Stimulated activated CD8-positive, alpha-beta memory T cell treated with anti-CD3 and anti-CD28 coated beads, Interleukin-7, amount 100 ng/mL, for 24 hours (primary cell): ENCODE results near the gene PPP3CA.

ENCODE experiments used
- DNase-seq: peaks from one replicate; pipeline ENCODE4 v3.0.0-alpha.2; 2020; ENCODE audit warnings: low read depth

Gene PPP3CA

DNA sequence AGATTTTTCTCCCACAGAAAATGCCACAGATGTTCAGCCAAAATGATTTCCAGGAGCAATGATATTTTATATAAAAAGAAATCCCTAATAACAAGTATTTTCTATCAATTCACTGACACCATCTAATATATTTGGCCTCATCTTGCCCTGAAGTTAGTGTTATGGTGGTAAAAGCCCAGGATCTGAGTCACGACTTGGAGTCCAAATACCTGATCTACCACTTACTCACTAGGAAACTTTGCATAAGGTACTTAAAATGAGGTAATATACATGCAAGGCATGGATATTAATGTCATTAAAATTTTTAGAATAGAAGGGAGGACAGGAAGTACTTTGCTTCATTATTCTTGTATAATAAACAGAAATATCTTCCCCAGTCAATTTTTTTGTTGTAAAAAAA, 16.3 kb downstream of the PPP3CA start:
- DNase-seq = no peak

DNA sequence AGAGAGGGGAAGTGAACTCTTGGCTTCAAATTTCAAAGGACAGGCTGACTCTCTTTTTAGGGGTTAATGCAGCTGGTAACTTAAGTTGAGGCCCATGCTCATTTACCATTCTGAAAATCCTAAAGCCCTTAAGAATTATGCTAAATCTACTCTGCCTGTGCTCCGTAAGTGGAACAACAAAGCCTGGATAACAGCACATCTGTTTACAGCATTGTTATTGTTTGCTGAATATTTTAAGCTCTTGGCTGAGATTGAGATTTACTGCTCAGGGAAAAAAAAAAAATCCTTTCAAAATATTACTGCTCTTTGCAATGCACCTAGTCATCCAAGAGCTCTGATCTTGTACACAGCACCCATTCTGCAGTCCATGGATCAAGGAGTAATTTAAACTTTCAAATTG, 17.7 kb downstream of the PPP3CA start:
- DNase-seq = no peak

DNA sequence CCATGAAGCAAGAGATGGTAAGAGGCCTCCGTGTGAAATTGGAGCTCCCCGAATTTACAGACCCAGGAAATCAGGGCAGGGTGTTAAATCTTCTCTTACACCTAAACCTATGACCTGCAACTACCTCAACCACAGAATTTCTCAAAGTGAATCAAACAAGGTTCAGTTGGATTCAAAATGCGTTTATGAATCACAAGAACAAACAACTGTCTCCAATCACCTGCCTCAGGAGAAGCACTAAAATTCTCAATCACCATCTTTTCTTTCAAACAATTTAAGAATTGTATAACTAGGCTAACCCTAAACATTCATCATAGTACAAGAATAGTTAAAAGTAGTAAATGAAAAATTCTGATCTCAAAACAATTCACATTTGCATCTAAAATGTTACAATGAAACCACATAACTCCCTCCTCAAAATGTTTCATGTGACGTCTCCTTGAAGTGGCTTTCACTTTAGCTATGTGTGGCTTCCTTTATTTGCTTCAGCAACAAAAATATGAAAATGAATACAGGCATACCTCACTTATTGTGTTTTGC, 19.2 kb downstream of the PPP3CA start:
- no peak for DNase-seq

DNA sequence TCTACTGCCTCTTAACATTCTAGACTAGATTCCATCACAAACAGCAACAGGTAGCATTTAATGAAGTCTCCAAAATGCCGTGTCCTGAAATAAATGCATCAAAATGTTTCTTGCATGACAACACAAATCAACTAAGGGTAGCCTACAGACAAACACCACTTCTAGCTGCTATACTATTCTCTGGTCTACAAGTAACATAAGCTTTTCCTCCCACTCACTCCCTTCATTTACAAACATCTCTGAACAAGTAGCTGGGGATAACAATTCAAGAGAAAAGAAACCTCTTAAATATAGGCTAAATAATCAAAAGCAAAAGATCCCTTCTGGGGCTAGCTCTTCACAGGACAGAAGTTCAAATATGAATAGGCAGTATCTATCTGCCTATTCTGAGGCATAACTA, 20.8 kb downstream of the PPP3CA start:
- DNase-seq = no peak

DNA sequence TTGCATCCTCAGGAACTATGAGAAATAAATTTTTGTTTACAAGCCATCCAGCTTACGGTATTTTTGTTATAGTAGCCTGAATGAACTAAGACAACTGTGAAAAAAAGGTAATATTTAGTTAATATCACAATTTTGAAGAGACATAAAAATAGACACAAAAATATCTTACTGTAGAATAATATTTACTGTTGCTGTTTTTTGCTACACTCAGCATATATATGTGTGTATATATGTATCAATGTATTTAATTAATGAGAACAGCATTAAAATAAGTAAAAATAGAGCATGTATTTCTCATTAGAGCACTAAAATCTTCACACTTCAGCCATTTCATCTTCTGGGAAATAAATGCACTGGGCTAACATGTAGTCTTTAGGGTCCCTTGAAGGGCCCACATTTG, 24.6 kb downstream of the PPP3CA start:
- DNase-seq = no peak

DNA sequence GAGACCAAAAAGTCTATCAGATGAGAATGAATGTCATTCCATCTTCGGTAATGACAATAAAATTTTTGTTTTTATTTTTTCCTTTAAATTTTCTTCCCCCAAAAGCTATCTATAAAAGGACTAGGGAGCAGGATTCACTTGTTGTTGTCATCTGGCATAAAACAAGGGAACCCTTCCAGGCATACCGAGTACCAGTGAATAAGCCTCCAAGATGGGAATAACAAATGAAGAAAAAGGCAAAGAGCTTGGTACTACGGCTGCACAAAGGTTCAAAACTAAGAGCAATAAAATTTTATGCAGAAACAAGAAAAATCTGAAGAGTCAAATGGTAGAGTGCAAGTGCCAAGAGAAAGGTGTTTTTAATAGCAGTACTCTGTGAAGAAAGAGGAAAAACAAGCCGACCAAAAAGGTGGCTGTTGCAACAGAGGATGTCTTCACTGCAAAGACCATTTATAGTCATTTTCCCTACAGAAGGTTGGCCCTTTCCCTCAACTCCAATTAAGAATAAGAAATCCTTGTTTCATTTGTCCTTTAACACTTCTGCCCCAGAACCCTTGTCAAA, 25.8 kb downstream of the PPP3CA start:
- DNase-seq = no peak

DNA sequence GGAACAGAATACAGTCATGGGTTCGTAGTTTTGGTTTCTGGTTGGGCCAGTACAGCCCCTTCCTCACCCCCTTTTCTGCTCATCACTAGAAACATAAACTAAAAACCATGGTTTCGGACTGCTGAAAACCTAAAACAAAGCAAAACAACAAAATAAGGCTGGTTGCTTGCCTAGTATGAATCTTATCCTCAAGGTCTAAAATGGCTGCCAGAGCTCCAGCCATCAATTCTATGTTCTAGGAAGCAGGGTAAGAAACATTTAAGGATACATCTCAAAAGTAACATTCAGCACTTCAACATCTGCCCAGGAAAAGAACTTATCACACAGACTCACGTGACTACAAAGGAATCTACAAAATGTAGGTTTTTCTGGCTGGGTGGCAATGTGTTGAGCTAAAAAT, 31.5 kb downstream of the PPP3CA start:
- no peak for DNase-seq

DNA sequence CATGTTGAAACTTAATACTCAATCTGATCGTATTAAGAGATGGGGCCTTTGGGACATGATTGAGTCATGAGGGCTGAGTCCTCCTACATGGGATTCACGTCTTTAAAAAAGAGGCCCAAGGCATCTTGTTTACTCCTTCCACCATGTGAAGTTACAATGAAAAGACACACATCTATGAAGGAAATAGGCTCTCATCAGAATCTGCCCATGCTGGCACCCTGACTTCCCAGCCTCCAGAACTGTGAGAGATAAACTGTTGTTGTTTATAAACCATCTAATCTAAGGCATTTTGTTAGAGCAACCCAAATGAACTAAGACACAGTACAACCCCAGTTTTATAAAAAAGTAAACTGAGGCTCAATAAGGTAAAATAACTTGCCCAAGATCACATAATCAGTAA, 32.3 kb downstream of the PPP3CA start:
- DNase-seq = no peak

DNA sequence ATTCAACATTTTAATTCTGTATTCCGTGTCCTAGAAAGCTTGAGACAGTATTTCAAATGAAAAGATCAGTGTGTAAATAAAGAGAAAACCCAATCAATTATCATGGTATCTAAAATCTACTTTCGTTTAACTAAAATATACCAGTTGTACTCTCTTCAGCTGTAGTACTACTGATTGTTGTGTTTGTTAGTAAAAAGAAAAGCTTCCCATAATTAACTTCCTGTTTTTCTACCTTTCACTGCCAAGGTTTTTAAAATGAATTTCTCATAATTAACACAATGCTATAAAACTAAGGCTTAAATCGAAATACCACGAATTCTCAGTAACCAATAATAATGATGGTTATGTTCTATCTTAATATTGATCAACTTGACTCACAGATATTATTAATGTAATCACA, 37.4 kb downstream of the PPP3CA start:
- DNase-seq = no peak

DNA sequence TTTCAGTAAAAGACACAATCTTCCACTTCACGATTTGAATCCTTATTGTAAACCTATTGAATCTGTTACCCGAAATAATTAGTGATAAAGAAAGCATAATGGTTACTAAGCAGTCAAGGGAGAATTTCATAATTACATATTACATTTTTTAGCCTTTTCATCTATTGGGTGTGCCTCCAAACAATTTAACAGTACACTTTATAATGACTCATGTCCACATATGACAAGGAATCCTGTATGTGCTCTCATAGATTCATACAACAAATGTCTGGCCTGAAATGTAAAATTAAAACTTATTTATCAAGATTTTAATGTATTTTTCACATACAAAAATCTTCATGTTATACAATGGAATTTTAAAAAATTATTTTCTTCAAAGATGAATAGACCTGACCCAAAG, 39.4 kb downstream of the PPP3CA start:
- no peak for DNase-seq

DNA sequence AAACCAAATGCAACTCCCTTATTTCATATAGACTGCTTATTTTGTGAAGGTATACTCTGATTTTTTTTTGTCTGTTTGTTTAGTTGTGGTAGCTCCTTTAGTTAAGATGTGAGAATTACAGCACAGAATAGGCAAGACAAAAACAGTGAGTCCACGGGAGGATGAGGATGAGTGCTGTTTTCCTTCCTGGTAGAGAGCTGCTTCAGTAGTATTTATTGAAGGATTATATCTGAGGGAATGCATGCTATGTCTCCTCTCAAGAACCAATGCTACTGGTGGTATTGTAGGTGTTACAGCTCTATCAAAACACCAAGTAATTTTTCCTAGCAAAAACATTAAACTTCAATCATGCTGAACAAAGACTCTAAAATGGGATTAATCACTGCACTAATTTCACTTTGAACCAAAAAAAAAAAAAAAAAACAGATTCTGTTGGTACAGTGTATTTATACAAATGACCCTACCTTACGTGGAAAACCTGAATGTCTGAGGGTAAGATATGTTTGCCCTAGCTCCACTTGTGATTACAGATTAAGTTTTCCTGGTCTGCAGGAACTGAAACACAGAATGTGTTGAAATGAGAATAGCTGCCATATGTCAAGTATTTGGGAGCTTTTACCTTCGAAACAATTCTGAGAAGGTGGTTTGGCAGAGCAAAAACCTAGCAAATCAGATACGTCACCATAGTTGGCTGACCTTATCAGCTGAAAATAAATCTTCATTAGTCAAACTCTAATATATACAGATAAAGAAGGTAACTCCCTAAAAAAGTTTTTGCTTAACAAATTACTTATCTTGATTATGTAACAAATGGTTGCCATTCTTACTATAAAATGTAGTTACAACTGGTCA, 40.3 kb downstream of the PPP3CA start:
- DNase-seq = no peak

DNA sequence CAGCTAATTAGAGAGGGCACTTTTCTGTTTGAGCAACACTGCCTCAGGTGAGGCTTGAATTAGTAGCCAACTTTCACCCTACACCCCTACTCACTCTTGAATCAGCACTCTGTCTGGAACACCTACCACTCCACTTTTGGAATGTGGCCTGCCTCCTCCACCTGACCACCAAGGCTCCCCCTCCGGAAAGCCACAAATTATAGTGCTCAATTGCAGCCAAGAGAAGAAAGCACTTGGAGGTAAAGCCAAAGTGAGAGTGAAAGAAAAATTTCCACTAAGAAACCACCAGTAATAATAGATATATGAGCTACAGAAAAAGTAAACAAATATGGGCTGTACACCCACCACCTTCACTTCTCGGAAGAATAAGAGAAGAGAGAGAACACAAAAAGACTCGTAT, 41.1 kb downstream of the PPP3CA start:
- DNase-seq = no peak

DNA sequence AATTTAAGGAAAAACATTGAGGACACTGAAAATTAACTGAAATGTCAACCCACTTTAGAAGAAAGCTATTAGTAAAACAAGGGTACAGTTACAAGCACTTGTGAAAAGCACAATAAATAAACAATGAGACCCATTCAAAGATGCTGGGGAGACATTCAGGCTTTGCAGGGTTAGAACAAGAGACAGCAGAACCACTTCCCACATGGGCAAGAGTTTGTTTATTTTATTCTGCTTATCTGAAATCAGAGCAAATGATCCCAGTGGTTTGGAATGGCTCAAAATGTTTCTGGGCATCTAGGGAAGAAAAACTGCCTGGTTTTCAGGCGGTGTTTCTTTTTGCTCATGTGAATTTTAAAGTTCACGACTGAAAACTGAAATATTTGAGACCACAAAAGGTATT, 42.4 kb downstream of the PPP3CA start:
- DNase-seq = no peak

DNA sequence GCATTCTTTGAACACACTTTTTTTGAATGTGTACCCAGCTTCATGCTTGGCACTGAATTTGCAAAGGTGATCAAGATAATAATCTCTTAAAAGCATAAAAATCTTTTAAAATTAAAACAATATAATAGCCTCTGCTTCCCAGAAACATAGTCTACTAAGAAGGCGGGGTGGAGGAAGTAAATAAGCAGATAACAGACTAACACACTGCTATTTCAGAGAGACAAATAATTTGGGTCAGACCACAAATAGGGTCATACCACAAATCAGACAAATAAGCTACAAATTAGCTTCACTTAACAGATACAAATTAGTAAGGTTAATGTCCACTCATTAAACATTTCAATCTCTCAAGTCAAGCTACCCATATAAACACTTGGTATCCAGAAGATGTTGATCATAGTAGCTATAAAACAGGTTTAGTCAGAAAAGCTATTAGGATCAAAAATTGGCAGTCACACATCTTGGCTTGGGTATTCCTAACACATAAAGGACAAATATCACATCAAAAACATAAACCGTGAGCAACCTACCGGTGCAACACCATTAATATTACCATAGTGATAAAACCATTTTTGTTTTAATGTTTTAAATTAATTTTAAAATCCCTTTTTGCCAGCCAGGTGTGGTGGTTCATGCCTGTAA, 47.3 kb downstream of the PPP3CA start:
- DNase-seq = no peak

DNA sequence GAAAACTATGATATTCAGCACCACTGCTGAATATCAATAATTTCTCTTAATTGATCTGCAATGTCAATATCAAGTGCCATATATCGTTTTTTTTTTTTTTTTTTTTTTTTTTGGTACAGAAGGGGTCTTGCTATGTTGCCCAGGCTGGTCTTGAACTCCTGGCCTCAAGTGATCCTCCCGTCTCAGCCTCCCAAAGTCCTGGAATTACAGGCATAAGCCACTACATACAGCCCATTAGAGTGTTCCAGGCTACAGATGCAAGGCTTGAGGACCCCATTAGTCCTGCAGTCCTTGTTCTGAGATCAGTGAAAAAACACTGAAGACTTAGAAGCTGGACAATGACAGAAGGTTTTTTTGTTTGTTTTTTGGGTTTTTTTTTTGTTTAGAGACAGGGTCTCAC, 48.3 kb downstream of the PPP3CA start:
- no peak for DNase-seq

DNA sequence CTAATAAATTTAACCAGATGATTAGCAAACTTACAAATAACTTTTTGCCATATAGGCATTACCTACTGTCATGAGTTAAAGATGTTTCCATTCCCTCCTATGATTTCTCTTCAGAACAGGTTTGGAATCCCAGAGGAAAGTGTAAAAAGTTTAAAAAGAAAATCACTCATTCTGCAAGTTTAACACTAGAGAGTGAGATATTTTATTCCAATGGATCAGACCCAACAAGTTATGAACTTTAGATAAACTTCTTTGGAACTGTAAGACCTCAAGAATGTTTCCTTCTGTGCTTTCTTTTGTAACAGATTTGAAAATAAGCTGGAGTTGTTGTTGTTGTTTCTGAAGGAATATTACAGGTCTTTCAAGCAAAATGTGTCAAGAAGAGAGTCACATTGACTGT, 51.6 kb downstream of the PPP3CA start:
- no peak for DNase-seq

DNA sequence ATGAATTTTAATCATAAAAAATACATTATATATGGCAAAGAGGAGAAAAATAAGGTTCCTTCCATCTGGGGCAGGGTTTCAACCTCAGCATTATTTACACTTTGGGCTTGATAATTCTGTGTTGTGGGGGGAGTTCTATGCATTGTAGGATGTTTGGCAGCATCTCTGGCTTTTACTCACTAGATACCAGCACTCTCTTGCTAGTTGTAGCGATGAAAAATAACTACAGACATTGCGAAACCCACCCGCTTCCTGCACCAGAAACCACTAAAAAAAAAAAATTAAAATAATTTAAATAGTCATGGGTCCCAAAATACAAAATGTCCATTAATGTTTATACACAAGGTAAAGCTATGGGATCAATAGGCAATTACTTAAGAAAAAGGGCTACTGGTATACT, 52.7 kb downstream of the PPP3CA start:
- no peak for DNase-seq

DNA sequence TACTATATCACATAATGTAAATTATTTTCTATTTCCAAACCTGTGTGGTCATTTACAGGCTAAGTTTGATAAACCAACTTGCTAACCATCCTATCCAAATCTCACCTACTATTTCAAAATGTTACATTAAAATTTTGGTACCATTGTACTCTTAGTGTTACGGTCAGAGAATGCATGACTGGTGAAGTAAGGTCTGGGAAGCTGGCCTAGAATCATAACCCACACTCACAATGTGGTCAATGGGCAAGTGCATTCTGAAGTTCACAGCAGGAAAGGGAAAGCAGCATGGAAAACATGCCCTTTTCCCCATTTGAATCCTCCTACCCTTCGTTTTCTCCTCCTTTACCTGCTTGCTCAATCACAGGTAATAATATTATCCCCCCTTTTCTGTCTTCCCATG, 54.4 kb downstream of the PPP3CA start:
- no peak for DNase-seq

DNA sequence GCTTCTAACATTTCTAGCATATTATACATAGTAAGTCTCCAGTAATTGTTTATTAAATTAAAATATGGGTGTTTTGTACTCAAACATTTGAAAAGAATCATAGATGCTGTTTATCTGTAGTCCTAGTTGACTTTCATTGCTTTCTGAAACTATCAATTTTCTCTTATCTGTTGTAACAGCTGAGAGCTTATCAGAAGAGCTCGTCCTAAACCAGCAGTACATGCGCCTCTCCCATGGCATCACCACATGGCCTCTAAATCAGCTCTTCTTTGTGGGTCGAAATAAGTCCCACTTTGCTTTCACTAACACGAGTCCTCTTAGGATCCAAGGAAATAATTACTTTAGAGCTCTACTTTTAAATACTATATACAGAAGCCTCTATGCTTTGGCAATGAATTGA, 55.1 kb downstream of the PPP3CA start:
- DNase-seq = no peak

DNA sequence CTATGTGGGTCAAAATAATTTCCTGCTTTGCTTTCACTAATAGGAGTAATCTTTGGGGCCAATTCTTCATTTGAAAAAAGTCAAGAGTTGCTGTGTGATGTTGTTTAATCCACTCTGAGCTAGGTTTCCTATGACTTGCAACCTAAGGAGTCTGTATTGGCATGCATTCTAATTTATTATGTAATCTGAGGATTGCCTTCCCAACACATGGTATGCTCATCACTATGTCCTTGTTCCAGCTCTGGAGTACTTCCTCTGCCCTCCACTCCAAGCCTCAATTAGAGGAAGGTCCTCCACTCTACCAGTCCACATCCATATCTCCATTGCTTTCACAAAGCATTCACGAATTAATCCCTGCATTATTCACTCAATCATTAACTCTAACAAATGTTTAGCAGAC, 56.1 kb downstream of the PPP3CA start:
- DNase-seq = no peak

DNA sequence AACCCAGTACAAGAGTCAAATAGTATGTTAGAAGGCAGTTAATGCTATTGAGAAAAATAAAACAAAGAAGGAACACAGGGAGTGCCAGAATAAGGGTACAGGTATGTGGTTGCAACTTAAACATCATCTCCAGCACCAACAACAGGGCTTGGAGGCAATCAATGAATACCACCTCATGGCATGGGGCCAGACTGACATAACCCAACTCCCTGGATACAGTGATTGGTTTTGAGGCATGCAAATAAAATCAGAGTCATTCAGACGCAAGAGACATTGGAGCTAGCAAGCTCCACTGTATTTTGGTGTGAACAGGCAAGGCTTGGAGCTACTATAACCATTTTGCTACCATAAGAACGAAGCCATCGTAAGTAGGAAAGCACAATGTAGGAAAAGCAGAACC, 56.7 kb downstream of the PPP3CA start:
- DNase-seq = no peak

DNA sequence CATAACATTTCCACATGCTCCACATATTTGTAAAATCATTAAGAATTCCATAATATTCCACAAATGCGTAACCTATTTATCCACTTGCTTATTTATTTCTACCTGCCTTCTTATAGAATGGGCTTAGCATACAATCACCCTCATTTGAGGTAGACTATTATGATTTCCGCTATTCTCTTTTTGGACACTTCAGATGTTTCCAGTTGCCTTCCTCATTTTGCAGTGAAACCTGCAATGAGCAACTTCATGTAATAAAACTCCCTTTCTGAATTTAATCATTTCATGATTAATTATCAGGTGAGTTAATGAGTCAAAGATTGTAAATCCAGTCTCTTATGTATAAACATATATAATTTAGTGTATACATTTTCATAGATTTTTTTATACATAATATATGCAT, 58.0 kb downstream of the PPP3CA start:
- no peak for DNase-seq

DNA sequence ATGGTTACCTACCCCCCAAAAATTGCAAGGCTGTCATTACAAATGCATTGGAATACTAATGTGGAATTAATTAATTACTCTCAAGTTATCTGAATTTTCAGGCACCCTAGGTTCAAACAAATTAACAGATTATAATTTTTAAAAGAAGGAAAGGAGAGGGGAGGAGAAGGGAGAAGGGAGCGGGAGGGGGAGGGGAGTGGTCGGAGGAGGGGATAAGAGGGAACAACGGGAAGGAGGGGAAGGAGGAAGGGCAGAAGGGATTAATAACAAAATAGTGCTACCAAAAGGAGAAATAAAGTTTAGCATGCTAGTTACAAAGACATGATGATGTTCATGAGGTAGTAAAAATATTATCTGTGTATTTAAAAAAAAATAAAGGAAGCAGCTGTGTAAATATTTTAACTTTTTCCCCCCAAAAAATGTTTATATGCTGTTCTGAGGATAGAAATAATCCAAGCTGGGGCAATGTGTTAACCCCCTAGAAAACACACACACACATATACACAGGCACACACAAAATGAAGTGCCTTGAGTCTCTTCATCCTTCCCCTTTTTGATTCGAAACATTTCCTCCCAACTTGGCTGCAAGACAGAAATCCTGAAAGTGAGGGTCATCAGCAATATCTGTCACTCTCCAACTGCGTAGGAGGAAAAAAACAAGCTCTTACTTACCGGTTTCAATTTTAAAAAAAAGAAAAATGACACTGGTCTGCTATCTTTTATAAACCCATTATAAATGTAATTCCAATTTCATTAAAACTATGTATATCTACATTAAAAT, 58.8 kb downstream of the PPP3CA start:
- no peak for DNase-seq
